ENCODE measurements around the gene ASB1. TPM values are rescaled to one million over a fixed set of nuclear protein-coding genes. Genes with fewer than 3 reads are reported as not detected.

ASB1 gene
- total RNA-seq, 3 donors from 2014 or later = 23.5 to 41.7 (median 24.6) TPM

DNA sequence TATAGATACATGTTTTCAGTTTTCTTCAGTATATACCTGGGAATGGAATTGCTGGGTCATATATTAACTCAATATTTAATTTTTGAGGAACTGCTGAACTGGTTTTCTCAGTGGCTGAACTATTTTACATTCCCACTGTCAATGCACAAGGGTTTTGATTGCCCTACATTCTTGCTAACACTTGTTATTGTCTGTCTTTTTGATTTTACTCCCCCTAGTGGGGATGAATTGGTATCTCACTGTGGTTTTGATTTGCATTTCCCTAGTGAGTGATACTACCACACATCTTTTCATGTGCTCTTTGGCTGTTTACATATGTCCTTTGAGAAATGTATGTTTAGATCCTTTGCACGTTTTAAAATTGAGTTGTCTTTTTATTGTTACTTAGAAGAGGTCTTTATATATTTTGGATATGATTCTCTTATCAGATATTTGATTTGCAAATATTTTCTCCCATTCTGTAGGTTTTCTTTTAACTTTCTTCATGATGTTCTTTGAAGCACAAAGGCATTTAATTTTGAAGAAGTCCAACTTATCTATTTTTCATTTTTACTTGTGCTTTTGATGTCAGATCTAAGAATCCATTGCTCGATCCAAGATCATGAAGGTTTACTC is 36.2 kb downstream of the ASB1 start:
- no peak overlapping the region for H3K4me3 ChIP-seq
- H3K36me3 ChIP-seq (ENCODE audit: low read depth) = no peaks in the 10 kb centered on the region
- TF ChIP-seq CTCF (IDR thresholded peaks at IDR 0.05) = peak; percentile 40
- H3K4me1 ChIP-seq (ENCODE audit: low read depth) = no peaks in the 10 kb centered on the region
- peak; percentile 78 for ATAC-seq
- no peaks in the 10 kb centered on the region for H3K9me3 ChIP-seq
- intact Hi-C loops (cut with DNase I, micrococcal nuclease) = loop anchor here in 1 of 2 donors (2.0 kb wide), 1 partner anchor 92 kb away; no protein-coding TSS in a partner anchor
- peak in 1 of 3 donors; percentile 25 for DNase-seq

DNA sequence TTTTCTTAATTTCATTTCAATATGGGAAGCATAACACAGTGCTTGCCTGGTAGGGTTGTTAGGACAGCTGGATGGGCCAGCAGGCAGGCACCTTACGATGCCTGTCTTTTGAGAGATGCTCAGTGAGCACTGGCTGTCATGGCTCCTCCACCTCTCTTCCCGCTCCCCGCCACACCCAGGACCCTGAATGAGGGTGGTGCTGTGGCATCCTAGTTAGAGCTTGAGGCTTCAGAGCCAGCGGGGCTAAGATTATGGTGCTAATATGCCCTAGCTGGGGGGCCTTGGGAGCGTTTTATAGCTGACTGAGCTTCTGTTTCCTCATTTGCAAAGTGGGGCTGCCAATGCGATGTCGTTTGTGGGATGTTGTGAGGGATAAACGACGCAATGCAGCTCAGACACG is 37.7 kb downstream of the ASB1 start:
- intact Hi-C loops (cut with DNase I, micrococcal nuclease) = no loop called here

DNA sequence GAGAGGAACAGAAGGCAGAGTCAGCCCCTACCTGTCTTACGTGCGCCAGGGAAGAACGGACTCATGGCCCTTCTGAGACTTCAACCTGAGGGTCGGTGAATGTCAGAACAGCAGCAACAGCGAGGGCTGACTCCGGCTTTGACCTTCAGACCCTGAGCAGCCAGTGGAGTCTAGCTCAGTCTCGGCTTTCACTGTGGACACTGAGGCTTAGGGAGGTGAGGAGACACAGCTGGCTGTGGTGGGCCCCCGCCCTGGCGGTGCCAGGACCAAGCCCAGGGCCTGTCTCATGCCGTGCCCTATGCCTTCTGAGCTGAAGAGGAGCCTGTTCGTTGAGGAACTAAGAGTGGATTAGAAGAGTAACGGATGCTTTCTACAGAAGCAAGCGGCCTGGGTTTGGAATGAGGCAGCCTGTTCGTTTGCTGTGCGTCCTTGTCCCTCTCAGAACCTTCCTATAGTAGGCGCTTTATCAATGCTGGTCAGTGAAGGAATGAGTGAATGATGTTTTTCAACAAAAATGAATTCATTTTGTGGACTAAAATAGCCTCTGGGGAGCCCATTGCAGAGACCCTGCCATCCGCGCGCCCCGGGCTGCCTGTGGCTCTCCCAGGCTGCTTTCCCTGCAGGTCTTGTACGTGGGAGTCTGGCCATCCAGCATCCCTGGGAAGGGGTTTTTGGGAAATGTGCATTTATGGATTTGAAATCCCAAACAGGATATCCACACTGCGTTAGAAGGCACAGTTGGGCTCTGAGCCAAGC is 38.9 kb downstream of the ASB1 start:
- no peaks in the 10 kb centered on the region for H3K36me3 ChIP-seq (ENCODE audit: low read depth)
- ATAC-seq = no peak
- no peaks in the 10 kb centered on the region for H3K9me3 ChIP-seq
- no peak for DNase-seq
- intact Hi-C loops (cut with DNase I, micrococcal nuclease) = no loop called here
- H3K4me3 ChIP-seq = no peak overlapping the region
- H3K4me1 ChIP-seq (ENCODE audit: low read depth) = no peaks in the 10 kb centered on the region
- no peak for TF ChIP-seq CTCF (IDR thresholded peaks at IDR 0.05)

More for the DNA sequence above, 37.7 kb downstream of the ASB1 start:
- DNase-seq (no peak), ATAC-seq (no peak)
- no peaks in the 10 kb centered on the region for H3K9me3 ChIP-seq
- TF ChIP-seq CTCF (IDR thresholded peaks at IDR 0.05) = no peak
- H3K36me3 ChIP-seq (ENCODE audit: low read depth) = no peaks in the 10 kb centered on the region
- H3K4me1 ChIP-seq (ENCODE audit: low read depth) = no peaks in the 10 kb centered on the region
- no peak overlapping the region for H3K4me3 ChIP-seq

GRCh38 chr2:238466243-238466756 is 39.6 kb downstream of the ASB1 start:
- intact Hi-C loops (cut with DNase I, micrococcal nuclease) = no loop called here
- no peaks in the 10 kb centered on the region for H3K9me3 ChIP-seq
- TF ChIP-seq CTCF (IDR thresholded peaks at IDR 0.05) = no peak
- DNase-seq (no peak), ATAC-seq (no peak)
- H3K4me3 ChIP-seq = no peak overlapping the region
- H3K36me3 ChIP-seq (ENCODE audit: low read depth) = no peaks in the 10 kb centered on the region
- no peaks in the 10 kb centered on the region for H3K4me1 ChIP-seq (ENCODE audit: low read depth)

DNA sequence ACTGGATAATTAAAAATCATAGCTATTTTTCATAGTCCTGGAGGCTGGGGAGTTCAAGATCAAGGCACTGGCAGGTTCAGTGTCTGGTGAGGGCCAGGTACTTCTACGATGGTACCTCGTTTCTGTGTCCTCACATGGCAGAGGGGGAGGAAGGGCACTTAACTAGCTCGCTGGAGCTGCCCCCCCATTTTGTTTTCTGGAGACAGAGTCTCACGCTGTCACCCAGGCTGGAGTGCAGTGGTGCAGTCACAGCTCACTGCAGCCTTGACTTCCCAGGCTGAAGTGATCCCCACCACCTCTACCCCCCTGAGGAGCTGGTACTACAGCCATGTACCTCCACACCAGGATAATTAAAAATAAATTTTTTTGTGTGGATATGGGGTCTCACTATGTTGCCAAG is 40.3 kb downstream of the ASB1 start:
- no peak for ATAC-seq
- Histone ChIP-seq H3K4me1 (ENCODE audit: low read depth) (no peaks in the 10 kb centered on the region), H3K9me3 (peaks cover 4% of the 10 kb centered on the region), H3K4me3 (no peak overlapping the region), H3K36me3 (ENCODE audit: low read depth) (no peaks in the 10 kb centered on the region)
- intact Hi-C loops (cut with DNase I, micrococcal nuclease) = no loop called here
- TF ChIP-seq CTCF (IDR thresholded peaks at IDR 0.05) = no peak
- DNase-seq = no peak

Measured in mucosa of descending colon (tissue), 3 donors.